GM19043 (cell line): ENCODE results near the gene SPAG8.

Experiments used
- ATAC-seq: cut with Tn5 transposase; IDR thresholded peaks from one replicate; pipeline ENCODE4 v1.9.1; 2021; ENCODE audit warnings: low read depth; ENCODE audit not compliant: unreplicated experiment

SPAG8 gene

GRCh38 chr9:35781066-35781465, 31.0 kb downstream of the SPAG8 start:
- ATAC-seq: no peak

- ATAC-seq: no peak
These were observed 33.6 kb downstream of the SPAG8 start for GRCh38 chr9:35778496-35778895.

- ATAC-seq: no peak
These were observed 36.0 kb downstream of the SPAG8 start for GRCh38 chr9:35776018-35776417.

- ATAC-seq: no peak
These were observed 37.0 kb downstream of the SPAG8 start for GRCh38 chr9:35774907-35775635.

GRCh38 chr9:35771943-35772342, 40.1 kb downstream of the SPAG8 start:
- no peak for ATAC-seq

- ATAC-seq: no peak
These were observed 40.5 kb downstream of the SPAG8 start for GRCh38 chr9:35771534-35771933.

- ATAC-seq: no peak
These were observed 41.0 kb downstream of the SPAG8 start for GRCh38 chr9:35771075-35771433.

GRCh38 chr9:35769763-35770162, 42.3 kb downstream of the SPAG8 start:
- ATAC-seq: no peak

- ATAC-seq: no peak
These were observed 44.6 kb downstream of the SPAG8 start for GRCh38 chr9:35767458-35767857.

- ATAC-seq: no peak
These were observed 45.1 kb downstream of the SPAG8 start for GRCh38 chr9:35766997-35767396.

- ATAC-seq: no peak
These were observed 48.3 kb downstream of the SPAG8 start for GRCh38 chr9:35763803-35764202.

GRCh38 chr9:35763181-35763580, 48.9 kb downstream of the SPAG8 start:
- no peak for ATAC-seq

GRCh38 chr9:35760651-35761050, 51.4 kb downstream of the SPAG8 start:
- no peak for ATAC-seq

- no peak for ATAC-seq
These were observed 52.3 kb downstream of the SPAG8 start for GRCh38 chr9:35759795-35760194.
